HT-29 (cell line): ENCODE measurements around the gene FEN1. TPM values are rescaled to one million over a fixed set of nuclear protein-coding genes. Genes with fewer than 3 reads are reported as not detected.

Source experiments
- DNase-seq: peaks from one replicate; pipeline ENCODE4 v3.0.0-alpha.2; 2015; ENCODE audit warnings: low spot score
- total RNA-seq: library from RNA; depleted of rRNA; stranded (reverse); fragments of >200 nt; shearing (Covaris generic); gene quantifications from 2 replicates; pipeline ENCODE4 v1.2.3, GENCODE V29; 2014; rRNA removed

FEN1 gene, protein sequence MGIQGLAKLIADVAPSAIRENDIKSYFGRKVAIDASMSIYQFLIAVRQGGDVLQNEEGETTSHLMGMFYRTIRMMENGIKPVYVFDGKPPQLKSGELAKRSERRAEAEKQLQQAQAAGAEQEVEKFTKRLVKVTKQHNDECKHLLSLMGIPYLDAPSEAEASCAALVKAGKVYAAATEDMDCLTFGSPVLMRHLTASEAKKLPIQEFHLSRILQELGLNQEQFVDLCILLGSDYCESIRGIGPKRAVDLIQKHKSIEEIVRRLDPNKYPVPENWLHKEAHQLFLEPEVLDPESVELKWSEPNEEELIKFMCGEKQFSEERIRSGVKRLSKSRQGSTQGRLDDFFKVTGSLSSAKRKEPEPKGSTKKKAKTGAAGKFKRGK
- total RNA-seq: 137 and 147 TPM in 2 replicates

DNA sequence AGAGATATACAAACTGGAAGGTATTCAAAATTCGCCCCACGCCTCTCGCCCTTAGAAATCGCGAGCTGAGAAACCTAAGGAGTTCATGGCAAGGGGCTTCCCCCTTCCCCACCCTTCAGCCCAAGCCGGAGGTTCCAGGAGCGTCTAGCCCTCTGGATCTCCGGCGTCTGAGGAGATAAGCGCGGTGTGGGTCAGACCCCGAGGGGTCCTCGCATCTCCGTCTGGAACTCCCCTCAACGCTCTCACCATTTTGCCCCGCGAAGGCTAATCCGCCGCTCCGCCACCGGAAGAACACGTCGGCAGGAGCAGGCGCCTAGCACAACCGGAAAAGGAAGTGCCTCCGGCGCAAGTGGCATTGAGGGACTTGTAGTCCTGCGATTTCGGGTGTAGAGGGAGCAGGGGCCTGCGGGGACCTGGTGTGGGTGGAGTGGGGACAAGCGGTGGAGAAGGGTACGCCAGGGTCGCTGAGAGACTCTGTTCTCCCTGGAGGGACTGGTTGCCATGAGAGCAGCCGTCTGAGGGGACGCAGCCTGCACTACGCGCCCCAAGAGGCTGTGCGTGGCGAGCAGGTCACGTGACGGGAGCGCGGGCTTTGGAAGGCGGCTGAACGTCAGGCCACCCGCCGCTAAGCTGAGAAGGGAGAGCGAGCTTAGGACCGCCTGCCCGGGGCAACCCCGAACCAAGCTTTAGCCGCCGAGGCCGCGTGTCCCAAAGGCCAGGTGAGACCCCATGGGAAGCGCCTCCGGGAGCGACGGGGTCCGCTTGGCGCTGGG is at the start of gene FEN1, which contains the start of gene TMEM258:
Gene FEN1 (plus strand): TSS at position 602 of the 773 bp plus-strand sequence. CDS start 2,451 bp downstream, outside the sequence.
Gene TMEM258 (minus strand): TSS at position 290 of the 773 bp plus-strand sequence. CDS start 41 bp downstream, at position 249.
- DNase-seq: peak; percentile 96

DNA sequence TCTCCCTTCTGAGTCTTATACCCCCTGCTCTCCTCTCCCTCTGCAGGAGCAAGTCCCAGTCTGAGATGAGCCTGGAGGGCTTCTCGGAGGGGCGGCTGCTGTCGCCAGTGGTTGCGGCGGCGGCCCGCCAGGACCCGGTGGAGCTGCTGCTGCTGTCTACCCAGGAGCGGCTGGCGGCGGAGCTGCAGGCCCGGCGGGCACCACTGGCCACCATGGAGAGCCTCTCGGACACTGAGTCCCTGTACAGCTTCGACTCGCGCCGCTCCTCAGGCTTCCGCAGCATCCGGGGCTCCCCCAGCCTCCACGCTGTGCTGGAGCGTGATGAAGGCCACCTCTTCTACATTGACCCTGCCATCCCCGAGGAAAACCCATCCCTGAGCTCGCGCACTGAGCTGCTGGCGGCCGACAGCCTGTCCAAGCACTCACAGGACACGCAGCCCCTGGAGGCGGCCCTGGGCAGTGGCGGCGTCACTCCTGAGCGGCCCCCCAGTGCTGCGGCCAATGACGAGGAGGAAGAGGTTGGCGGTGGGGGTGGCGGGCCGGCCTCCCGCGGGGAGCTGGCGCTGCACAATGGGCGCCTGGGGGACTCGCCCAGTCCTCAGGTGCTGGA is 49.1 kb upstream of the FEN1 start:
- no peak for DNase-seq

DNA sequence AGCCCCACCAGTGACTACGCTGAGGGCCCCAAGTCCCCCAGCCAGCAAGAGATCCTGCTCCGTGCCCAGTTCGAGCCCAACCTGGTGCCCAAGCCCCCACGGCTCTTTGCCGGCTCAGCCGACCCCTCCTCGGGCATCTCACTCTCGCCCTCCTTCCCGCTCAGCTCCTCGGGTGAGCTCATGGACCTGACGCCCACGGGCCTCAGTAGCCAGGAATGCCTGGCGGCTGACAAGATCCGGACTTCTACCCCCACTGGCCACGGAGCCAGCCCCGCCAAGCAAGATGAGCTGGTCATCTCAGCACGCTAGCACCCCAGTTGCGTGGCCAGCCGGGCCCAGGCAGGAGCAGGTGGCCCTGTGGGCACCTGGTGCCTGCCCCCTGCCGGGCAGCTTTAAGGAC is 48.5 kb upstream of the FEN1 start:
- DNase-seq: no peak

DNA sequence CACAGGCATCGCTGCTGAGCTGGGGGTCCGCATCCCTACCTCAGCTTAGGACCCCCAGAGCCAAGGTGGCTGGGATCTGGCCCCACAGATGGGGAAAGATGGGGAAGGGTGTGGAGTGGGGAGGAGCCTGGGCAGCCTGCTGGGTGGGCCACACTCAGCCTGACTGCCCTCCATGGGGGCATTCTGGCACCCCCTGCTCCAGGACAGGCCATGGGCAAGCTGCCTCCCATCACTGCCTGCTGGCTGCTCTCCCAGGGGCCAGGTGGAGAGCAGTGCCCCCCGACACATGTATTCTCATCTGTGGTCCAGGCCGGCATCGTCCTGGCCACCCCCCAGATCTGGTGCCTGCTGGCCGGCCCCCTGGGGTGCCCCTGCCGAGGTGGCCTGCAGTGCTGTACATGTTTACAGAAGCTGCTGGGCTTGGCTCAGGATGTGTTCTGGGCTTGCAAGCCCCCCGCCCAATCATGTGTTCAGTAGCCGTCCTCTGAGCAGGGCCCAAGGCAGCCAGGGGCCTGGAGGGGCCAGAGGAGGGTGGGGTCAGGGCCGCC is 48.0 kb upstream of the FEN1 start:
- no peak for DNase-seq

DNA sequence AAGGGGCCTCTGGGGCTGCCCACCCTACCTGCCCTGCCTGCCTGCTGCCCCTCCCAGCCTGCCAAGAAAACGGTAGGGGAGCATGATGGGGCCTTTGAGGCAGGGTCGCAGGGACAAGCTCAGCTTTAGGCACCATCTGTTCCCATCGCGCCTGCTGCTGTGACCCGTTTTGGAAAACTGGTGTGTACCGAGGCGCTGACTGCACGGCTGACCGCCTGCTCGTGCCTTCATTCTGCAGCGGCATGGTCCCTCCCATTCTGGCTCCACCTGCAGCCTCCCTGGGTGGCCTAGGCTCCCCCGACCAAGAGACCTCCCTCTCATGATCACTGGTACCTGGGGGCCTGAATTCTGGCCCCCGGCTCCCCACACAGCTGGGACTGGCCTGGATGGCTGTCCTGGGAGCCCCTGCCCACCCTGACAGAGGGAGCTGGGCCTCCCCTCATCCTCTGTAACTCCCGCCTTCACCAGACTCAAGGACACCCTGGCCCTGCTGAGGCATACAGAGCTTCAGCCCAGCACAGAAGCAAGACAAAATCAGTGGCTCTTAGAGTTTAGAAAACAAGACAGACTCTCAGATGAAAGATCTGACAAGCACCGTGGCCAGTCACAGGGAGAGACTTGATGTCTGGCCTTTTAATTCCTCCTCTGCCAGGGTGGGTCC is 46.8 kb upstream of the FEN1 start:
- DNase-seq: peak; percentile 8

DNA sequence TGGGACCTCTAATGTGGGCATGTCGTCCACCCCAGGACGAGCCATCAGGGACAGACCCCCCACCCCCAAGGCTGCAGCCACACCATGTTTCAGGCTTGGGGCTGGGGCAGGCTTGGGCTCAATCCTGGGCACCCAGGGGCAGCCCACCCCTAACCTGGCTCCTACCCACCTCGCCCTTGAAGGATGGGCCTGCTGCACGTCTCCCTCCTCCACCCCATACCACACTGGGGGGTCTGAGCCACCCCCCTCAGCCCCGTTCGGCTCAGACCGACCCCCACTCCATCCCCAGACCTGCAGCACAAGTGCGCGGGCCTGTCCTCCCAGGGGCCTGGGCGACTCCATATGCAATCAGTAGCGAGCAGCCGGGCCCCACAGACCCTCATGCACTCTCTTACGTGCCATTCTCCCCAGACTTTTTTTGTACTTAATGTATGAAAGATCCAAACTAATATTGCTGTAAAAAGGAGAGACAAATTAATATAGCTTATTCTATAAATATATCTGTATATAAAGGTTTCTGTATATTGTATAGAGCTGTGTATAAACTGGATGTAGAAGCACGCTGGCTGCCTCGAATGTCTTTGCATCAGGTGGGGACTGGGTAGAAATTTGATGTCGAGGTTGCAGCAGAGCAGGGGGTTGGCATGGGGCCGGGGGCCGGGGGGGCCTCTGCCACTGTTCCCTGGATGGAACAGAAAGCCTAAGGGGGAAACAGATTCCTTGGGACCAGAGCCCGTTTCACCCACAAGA is 46.1 kb upstream of the FEN1 start:
- peak; percentile 3 for DNase-seq

DNA sequence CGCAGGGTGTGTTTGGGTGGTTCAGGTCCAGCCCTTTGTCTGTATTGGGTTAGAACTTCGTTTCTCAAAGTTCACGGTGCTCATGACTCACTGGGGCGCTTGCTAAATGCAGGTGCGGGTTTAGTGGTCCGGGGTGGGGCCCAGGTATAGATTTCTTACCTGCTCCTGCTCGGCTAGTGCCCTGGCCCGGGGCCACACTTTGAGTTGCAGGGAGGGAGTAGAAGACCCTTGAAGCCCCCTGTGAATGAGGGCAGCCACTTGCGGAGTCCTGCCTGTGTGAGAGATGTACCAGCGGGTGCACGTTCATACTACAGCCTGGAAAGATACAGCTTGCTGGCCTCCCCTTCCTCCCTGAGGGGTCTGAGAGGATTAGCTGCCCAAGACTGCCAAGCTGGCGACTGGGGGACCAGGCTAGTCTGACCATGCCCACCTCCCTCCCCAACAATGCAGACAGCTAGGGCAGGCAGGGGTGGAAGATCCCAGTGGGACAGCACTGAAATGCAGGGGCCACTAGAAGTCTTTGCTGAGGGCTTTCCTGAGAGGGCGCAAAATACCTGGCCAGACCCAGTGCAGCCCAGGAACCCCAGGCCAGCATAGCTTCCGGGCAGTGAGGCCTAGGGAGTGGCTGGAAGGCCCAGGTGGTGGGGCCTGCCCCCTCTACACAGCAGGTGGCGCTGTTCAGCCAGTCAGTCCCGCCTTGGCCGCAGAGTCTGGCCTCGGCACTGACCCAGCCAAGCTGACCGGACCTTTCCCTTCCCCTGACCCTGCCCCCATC is 45.3 kb upstream of the FEN1 start:
- peak; percentile 97 for DNase-seq

DNA sequence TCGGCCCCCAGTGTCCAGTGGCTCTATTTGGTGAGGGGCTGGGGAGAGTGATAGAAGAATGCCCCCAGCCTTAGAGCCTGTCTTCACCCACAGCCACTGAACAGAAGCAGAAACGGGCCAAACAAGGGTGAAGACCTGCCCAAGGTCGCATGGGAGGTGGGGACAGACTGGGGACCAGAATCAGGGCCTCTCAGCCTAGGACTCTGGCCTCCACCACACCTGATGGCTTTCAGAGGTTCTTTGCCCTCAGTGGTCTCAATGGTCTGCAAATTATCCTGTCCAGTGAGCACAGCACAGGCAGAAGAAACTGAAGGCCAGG is 44.8 kb upstream of the FEN1 start:
- DNase-seq: no peak

DNA sequence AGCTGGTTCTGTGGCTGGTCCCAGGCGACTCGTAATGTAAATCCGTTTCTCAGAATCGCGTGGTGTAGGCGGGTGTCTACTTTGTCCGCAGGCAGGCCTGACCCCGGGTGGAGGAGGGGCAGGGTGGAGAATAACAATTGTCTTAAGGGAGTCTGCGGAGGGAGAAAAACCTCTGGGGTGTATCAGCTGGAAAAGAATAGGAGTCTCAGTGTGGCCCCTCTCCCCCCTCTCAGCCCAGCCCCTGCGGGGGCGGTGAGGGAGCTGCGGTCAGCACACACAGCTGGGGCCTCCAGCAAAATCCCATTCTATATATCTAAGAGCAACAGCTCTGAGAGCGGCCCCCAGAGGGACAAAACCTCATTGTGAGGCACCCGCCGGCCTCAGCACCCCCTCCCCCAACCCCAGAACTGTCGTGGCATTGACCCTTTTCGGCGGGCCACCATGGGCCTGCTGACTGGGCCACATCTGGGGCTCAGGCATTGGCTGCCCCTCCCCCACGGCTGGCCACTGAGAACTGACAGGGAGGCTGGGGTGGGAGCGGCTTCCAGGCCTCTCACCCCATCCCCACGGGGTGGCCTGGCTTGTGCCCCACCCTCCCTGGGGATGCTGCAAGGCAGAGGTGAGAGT is 43.0 kb upstream of the FEN1 start:
- DNase-seq: no peak

DNA sequence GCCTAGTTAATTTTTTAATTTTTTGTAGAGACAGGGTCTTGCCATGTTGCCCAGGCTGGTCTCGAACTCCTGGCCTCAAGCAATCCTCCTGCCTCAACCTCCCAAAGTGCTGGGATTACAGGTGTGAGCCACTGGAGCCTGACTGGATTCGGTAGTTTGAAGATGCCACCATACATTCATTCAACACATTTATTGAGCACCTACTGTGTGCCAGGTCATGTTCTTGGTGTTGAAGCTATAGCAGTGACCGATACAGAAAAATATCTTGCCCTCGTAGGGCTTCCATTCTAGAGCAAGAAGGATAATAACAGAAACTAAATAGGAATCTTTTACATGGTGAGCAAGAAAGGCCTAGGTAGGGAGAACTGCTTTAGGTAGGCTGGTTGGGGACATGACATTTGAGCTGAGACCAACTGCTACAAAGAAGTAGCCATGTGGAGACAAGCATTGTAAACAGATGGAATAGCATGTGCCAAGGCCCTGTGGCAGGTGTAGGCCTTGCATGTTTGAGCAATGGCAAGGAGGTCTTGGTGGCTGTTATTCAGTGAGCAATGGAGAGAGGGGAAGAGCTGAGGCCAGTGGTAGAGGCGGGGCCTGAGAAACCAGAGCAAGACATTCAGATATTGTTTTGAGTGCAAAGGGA is 42.0 kb upstream of the FEN1 start:
- no peak for DNase-seq

DNA sequence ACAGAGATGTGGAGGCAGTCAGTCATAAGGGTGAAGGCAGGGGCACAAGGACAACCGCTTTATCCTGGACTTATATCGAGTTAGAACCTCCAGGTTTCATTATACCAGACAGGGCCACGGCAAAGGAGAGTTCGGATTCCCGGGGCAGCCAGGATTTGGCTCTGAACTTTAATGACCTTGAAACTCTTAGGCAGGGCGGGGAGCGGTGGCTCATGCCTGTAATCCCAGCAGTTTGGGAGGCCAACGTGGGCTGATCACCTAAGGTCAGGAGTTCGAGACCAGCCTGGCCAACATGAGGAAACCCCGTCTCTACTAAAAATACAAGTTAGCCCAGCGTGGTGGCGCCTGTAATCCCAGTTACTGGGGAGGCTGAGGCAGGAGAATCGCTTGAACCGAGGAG is 41.3 kb upstream of the FEN1 start:
- DNase-seq: no peak

DNA sequence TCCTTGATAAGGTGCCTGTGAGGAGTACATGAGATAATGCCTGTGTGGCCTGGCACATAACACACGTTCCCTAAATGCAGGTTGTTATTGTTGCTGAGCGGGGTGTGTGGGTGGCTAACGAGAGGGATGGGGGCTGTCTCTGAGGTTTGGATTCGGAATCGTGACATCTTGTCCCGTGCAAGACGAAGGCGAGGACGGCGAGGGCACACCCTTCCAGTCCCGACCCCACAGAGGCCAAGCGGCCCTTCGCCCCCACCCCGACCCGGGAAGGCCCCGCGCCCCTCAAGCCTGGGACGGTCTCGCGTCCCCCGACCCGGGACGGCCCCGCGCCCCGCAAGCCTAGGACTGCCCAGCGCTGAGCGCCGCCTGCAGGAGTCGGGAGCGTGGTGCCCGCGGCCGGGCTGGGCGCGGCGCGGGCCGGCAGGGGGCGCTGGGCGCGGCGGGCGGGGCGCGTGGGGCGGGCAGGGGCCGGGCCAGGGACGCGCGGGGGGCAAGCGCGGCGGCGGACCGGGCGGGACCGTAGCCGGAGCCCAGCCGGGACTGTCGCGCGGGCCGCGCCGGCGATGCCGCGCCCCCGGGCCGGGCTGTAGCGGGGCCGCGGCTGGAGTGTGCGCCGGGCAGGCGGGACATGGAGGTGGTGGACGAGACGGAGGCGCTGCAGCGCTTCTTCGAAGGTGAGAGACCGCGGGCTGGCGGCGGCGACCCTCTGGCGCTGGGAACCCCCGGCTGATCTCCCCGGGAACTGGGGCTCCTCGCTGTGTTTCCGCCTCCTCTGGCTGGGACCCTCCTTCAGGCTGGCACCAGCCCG is 40.4 kb upstream of the FEN1 start, which contains the start of gene MYRF:
Gene MYRF (plus strand): TSS at position 520 of the 808 bp plus-strand sequence. CDS start 109 bp downstream, at position 629.
- DNase-seq: peak; percentile 44

DNA sequence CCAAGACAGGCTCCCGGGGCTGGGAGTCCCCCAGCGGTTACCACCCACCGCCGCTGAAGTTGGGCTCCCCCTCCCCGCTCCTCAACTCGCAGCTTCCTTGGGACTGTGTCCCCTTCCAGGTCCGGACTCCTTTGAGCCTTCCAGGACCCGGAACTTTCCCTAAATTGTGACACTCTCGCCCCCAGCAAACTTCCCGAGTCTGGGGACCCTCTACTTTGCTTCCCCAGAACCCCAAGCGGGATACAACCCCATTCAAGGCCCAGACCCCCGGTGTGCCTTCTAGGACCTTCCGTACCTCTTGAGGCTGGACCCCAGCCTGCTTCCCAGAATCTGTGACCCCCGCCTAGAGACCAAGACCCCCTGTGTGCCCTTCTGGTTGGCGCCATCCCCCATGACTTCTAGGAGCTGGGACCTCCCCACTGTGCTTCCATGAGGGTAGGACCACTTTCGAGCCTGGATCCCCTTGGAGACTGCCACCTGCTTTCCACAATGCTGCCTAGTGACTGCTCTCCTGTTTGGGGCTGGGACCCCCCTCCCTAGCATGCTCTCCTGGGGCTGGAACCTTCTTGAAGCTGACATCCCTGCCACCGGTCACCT is 39.7 kb upstream of the FEN1 start:
- peak; percentile 29 for DNase-seq

DNA sequence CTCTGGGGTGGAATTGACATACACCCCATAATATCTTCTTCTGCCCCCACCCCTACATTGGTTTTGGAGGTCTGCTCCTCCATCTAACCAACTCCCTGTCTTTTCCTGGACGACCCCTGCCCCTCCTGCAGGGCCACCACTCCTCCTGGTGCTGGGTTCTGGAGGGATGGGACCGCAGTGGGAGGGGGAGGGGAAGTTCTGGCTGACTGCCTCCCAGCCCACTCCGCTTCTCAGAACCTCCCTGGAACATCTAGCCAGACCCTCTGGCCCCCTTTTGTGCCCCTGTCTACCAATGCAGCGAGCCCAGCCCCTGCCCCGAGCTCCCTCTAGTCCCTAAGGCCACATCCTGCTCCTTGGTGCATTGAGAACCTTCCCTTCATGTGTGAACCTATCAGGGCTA is 39.0 kb upstream of the FEN1 start:
- DNase-seq: no peak

DNA sequence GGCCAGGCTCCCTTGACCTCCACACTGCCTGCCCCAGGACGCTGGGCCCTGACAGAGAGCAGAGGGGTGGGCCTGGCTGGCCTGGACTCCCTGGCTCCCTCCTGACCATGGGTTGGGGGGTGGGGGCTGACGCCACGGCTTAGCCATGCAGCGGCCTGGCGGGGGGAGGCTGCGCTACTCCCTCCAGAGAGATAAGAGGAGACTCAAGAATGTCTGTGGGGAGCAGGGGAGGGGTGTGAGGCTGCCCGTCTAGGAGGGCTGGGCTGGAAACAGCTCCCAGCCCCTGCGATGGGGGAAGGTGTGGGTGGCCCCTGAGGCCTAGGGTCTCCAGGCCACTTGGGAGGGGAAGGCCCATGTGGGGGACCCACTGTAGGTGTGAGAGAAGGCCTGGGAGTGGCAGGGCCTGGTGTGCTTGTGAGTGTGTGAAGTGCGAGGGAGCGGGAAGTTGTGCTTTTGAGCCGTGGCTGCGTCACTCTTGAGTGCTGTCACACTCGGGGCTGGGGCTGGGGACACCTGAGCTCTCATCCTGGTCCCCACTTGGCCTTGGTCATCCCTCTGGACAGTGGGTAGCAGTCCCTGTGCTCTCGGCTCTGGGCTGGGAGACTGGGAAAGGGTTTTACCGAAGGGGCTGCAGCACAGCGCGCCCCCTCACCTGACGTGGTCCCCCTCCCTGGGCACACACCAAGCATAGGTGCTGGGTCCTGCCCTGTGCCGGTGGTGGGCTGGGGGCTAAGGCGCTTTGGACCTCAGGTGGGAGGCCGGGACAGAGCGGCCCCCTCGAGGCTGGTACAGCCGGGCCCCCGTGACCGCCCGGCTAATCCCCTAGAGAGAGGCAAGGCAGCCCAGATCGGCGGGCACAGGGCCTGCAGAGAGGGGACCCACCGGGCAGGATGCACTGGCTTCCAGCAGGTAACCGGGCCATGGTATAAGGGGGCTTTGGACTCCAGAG is 37.9 kb upstream of the FEN1 start:
- DNase-seq: no peak

DNA sequence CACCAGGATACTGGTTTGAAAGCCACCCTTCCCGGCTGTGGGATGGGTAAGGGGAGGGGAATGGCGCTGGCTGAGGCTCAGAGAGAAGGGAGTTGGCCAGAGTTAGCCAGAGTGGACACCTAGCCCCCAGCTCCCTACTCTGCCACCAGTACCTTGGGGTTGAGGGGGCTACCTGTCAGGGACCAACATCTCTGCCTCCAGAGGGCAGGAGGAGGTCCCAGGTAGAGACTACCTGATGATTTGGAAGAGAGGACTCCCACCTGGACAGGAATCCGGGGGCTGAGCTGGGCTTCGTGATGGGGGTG is 36.6 kb upstream of the FEN1 start:
- no peak for DNase-seq
